PC-3 (cell line): ENCODE results near the gene ADAMTS16. TPM values are rescaled to one million over a fixed set of nuclear protein-coding genes. Genes with fewer than 3 reads are reported as not detected.

Experiments
- ATAC-seq: fragments of 200-7000 bp; cut with Tn5 transposase; 2 replicates; pipeline ENCODE4 v1.9.1; 2020; ENCODE audit warnings: mild to moderate bottlenecking, moderate library complexity
- BruUV-seq: library from RNA; stranded (reverse); fragments of 400-500 nt; replicated peaks from 2 replicates; lab custom pipeline; 2021; lab: Mats Ljungman, UMichigan
- CTCF ChIA-PET: fragments of 300-600 bp; sonication (Branson Sonifier 250); formaldehyde crosslinking; loops from one replicate; lab custom pipeline; 2022; ENCODE audit warnings: antibody characterized with exemption; lab: Charles Lee
- POLR2A ChIA-PET: fragments of 300-600 bp; sonication (Branson Sonifier 250); formaldehyde crosslinking; loops from one replicate; lab custom pipeline; 2022; ENCODE audit warnings: antibody characterized with exemption; ENCODE audit not compliant: unreplicated experiment; lab: Charles Lee
- DNase-seq: peaks from one replicate; pipeline ENCODE4 v3.0.0-alpha.2; 2015
- H2AFZ ChIP-seq: fragments of 300-600 bp; sonication (generic); 2 replicates; pipeline ENCODE4 v1.6.0; 2016; ENCODE audit warnings: antibody characterized with exemption, low read length
- H3F3A ChIP-seq: fragments of 300-600 bp; sonication (generic); one replicate; pipeline ENCODE4 v1.6.0; 2017; ENCODE audit warnings: antibody characterized with exemption, low read length, control low read depth, mild to moderate bottlenecking; ENCODE audit not compliant: unreplicated experiment
- H3K27ac ChIP-seq: fragments of 300-600 bp; sonication (generic); 2 replicates; pipeline ENCODE4 v1.5.1; 2016; ENCODE audit warnings: mild to moderate bottlenecking, low read length
- H3K27me3 ChIP-seq: fragments of 300-600 bp; sonication (generic); 2 replicates; pipeline ENCODE4 v1.6.1; 2016; ENCODE audit warnings: low read length, mixed read lengths
- H3K36me3 ChIP-seq: fragments of 300-600 bp; sonication (generic); 2 replicates; pipeline ENCODE4 v1.6.1; 2016; ENCODE audit warnings: low read depth, mixed run types, low read length, mixed read lengths
- H3K4me1 ChIP-seq: fragments of 300-600 bp; sonication (generic); 2 replicates; pipeline ENCODE4 v1.5.1; 2016; ENCODE audit warnings: low read length; ENCODE audit not compliant: insufficient read depth
- H3K4me2 ChIP-seq: fragments of 300-600 bp; sonication (generic); 2 replicates; pipeline ENCODE4 v1.6.0; 2016; ENCODE audit warnings: low read length
- H3K4me3 ChIP-seq: fragments of 300-600 bp; sonication (generic); 2 replicates; pipeline ENCODE4 v1.5.1; 2016; ENCODE audit warnings: mild to moderate bottlenecking, low read length, mixed read lengths
- H3K79me2 ChIP-seq: fragments of 300-600 bp; sonication (generic); 2 replicates; pipeline ENCODE4 v1.6.1; 2017; ENCODE audit warnings: low read length, mixed read lengths
- H3K9ac ChIP-seq: fragments of 300-600 bp; sonication (generic); 2 replicates; pipeline ENCODE4 v1.6.0; 2016; ENCODE audit warnings: mild to moderate bottlenecking, low read length
- H3K9me2 ChIP-seq: fragments of 300-600 bp; sonication (generic); replicated peaks from 2 replicates; pipeline ENCODE4 v1.6.1; 2016; ENCODE audit warnings: mixed run types, low read length, mixed read lengths
- H3K9me3 ChIP-seq: fragments of 300-600 bp; sonication (generic); 2 replicates; pipeline ENCODE4 v1.6.1; 2016; ENCODE audit warnings: low read length, mixed read lengths
- H4K20me1 ChIP-seq: fragments of 300-600 bp; sonication (generic); 2 replicates; pipeline ENCODE4 v1.6.1; 2016; ENCODE audit warnings: low read length, mixed read lengths
- CTCF ChIP-seq: fragments of 300-600 bp; sonication (generic); conservative IDR thresholded peaks from 2 replicates; pipeline ENCODE4 v1.5.1; 2017; ENCODE audit warnings: antibody characterized with exemption, low read depth, mild to moderate bottlenecking, low read length
- EZH2 ChIP-seq: fragments of 300-600 bp; sonication (generic); IDR thresholded peaks from one replicate; pipeline ENCODE4 v1.6.1; 2017; ENCODE audit warnings: antibody characterized with exemption, mild to moderate bottlenecking, low read length; ENCODE audit not compliant: unreplicated experiment
- EZH2phosphoT487 ChIP-seq: fragments of 300-600 bp; sonication (generic); IDR thresholded peaks from 2 replicates; pipeline ENCODE4 v1.6.1; 2018; ENCODE audit warnings: mild to moderate bottlenecking, antibody characterized with exemption, low read length, borderline replicate concordance
- intact Hi-C: fragments of 100-400 bp; cut with micrococcal nuclease; formaldehyde crosslinking; loops from 2 replicates; pipeline ENCODE4 v1.9.0; 2023
- total RNA-seq: library from RNA; depleted of rRNA; stranded (reverse); fragments of >200 nt; gene quantifications from 2 replicates; pipeline ENCODE4 v1.2.3, GENCODE V29; 2014

ADAMTS16 gene
- total RNA-seq, 1 experiment from 2014 or later: 1.7 TPM

- H3K9ac ChIP-seq: no peak overlapping the region
- no peak overlapping the region for H3K27ac ChIP-seq
- ATAC-seq (no peak), DNase-seq (no peak)
- no peaks in the 10 kb centered on the region for H3K9me2 ChIP-seq
- H3K36me3 ChIP-seq: no peaks in the 10 kb centered on the region
- POLR2A ChIA-PET: no interaction called here
- H2AFZ ChIP-seq: no peak overlapping the region
- H4K20me1 ChIP-seq: no peaks in the 10 kb centered on the region
- no peaks in the 10 kb centered on the region for H3K27me3 ChIP-seq
- intact Hi-C loops: no loop called here
- peaks cover 31% of the 10 kb centered on the region for H3K4me1 ChIP-seq
- no peak overlapping the region for H3K4me3 ChIP-seq
- H3F3A ChIP-seq: no peaks in the 10 kb centered on the region
- BruUV-seq: no TSS peak
- H3K9me3 ChIP-seq: no peaks in the 10 kb centered on the region
- CTCF ChIA-PET: no interaction called here
- TF ChIP-seq CTCF (peak; percentile 31; the same call in 1 of the 2 replicates), EZH2 (no peak)
- H3K4me2 ChIP-seq: no peak overlapping the region
- no peaks in the 10 kb centered on the region for H3K79me2 ChIP-seq
Measured at GRCh38 chr5:5293029-5293428, 152.9 kb downstream of the ADAMTS16 start.

GRCh38 chr5:5294429-5294828 lies 154.3 kb downstream of the ADAMTS16 start:
- ATAC-seq (no peak), DNase-seq (no peak)
- no peak overlapping the region for H2AFZ ChIP-seq
- H3K9ac ChIP-seq: no peak overlapping the region
- POLR2A ChIA-PET: no interaction called here
- CTCF ChIA-PET: no interaction called here
- TF ChIP-seq EZH2 (no peak), EZH2phosphoT487 (no peak), CTCF (no peak)
- no peaks in the 10 kb centered on the region for H3K79me2 ChIP-seq
- H3K9me3 ChIP-seq: no peaks in the 10 kb centered on the region
- H3F3A ChIP-seq: no peaks in the 10 kb centered on the region
- H3K27me3 ChIP-seq: no peaks in the 10 kb centered on the region
- H3K27ac ChIP-seq: no peak overlapping the region
- BruUV-seq: no TSS peak
- H4K20me1 ChIP-seq: no peaks in the 10 kb centered on the region
- H3K36me3 ChIP-seq: no peaks in the 10 kb centered on the region
- no peak overlapping the region for H3K4me3 ChIP-seq
- H3K4me1 ChIP-seq: peaks cover 19% of the 10 kb centered on the region
- intact Hi-C loops: no loop called here
- no peak overlapping the region for H3K4me2 ChIP-seq
- H3K9me2 ChIP-seq: no peaks in the 10 kb centered on the region

GRCh38 chr5:5295351-5295750 lies 155.2 kb downstream of the ADAMTS16 start:
- no peaks in the 10 kb centered on the region for H3K27me3 ChIP-seq
- H3K36me3 ChIP-seq: no peaks in the 10 kb centered on the region
- no peak overlapping the region for H3K4me2 ChIP-seq
- intact Hi-C loops: no loop called here
- no peaks in the 10 kb centered on the region for H3K79me2 ChIP-seq
- H3K9me3 ChIP-seq: no peaks in the 10 kb centered on the region
- H3K9me2 ChIP-seq: no peaks in the 10 kb centered on the region
- no peak overlapping the region for H3K4me3 ChIP-seq
- no peak overlapping the region for H3K27ac ChIP-seq
- H3K4me1 ChIP-seq: peaks cover 10% of the 10 kb centered on the region
- no peaks in the 10 kb centered on the region for H4K20me1 ChIP-seq
- no peak for TF ChIP-seq EZH2phosphoT487
- TF ChIP-seq CTCF: no peak
- TF ChIP-seq EZH2: no peak
- no peak overlapping the region for H3K9ac ChIP-seq
- no peaks in the 10 kb centered on the region for H3F3A ChIP-seq
- CTCF ChIA-PET: no interaction called here
- POLR2A ChIA-PET: no interaction called here
- DNase-seq (no peak), ATAC-seq (no peak)
- BruUV-seq: no TSS peak
- no peak overlapping the region for H2AFZ ChIP-seq
